ENCODE measurements around the gene WBP2. TPM values are rescaled to one million over a fixed set of nuclear protein-coding genes. Genes with fewer than 3 reads are reported as not detected.

Gene WBP2
- total and polyA plus RNA-seq, 2 donors: 17.3 to 96.9 TPM

DNA sequence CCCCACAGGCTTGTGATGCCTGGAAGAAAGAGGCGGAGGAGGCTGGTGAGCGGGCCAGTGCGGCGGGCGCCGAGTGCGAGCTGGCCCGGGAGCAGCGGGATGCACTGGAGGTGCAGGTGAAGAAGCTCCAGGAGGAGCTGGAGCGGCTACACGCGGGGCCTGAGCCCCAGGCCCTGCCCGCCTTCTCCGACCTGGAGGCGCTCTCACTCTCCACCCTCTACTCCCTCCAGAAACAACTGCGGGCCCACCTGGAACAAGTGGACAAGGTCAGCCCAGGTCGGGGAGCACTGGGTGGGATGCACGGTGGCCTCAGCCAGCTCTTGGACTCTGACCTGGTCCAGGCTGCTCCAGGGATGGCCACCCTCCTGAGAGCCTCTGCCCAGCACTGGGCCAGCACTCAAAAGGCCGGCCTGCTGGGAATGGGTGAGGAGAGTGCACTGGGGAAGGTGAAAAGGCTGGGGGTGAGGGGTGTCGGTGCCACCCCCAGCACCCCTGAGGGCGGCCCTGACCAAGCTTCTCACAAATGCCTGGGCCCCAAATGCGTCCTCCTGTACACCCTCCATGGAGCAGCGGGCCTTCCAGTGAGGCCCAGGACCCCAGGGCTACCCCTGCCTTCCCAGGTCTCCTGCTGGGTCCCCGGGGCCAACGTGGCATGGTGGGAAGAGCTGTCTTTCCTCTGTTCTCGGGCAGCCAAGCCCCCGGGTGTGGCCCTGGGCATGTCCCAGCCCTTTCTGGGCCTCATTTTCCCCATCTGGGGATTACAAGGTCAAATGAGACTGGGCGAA lies 31.7 kb downstream of the WBP2 start:
- peaks cover 0 to 9% of the 10 kb centered on the region in 2 donors for H3K9me3 ChIP-seq (ENCODE audit: control insufficient read depth in 2 of 2, insufficient read depth in 1 of 2, low read length in 1 of 2)
- H3K36me3 ChIP-seq (ENCODE audit: control insufficient read depth in 2 of 2, insufficient read depth in 2 of 2, low read length in 1 of 2): peaks cover 84 to 93% of the 10 kb centered on the region in 2 donors
- no peak overlapping the region for H3K4me3 ChIP-seq (ENCODE audit: low read length in 2 of 2)
- 93% methylated on average over 28 of the region's 28 CpGs for WGBS
- no peaks in the 10 kb centered on the region for H3K27me3 ChIP-seq (ENCODE audit: control insufficient read depth in 2 of 2, insufficient read depth in 1 of 2, low read length in 1 of 2)
- DNase-seq (ENCODE audit: low read depth in 6 of 9, low spot score in 9 of 9): no peak
- no peak overlapping the region for H3K27ac ChIP-seq (ENCODE audit: low read depth in 1 of 2, low read length in 1 of 2)
- H3K4me1 ChIP-seq (ENCODE audit: control insufficient read depth in 2 of 2, insufficient read depth in 2 of 2, low read length in 2 of 2): peaks cover 12 to 43% of the 10 kb centered on the region in 2 donors

DNA sequence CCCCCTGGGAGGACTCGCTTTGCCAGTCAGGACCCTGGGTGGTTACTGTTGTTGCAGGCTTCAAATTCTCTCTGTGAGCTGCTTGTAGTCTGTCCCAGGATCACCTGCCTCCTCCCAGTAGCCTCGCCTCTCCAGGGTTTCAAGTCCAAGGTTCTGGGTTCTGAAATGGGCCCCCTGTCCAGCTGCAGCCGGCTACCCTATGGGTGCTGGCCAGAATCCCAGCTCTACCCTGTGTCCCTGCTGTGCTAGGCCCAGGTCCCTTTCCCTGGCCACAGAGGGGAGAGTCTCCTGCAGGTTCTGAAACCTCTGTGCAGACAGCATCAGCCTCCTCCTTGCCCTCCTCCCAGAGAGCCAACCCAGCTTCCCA lies 32.4 kb downstream of the WBP2 start:
- no peak for DNase-seq (ENCODE audit: low read depth in 6 of 9, low spot score in 9 of 9)
- H3K9me3 ChIP-seq (ENCODE audit: control insufficient read depth in 2 of 2, insufficient read depth in 1 of 2, low read length in 1 of 2): peaks cover 0 to 9% of the 10 kb centered on the region in 2 donors
- over 99% methylated on average over 3 of the region's 3 CpGs for WGBS
- H3K27me3 ChIP-seq (ENCODE audit: control insufficient read depth in 2 of 2, insufficient read depth in 1 of 2, low read length in 1 of 2): no peaks in the 10 kb centered on the region
- H3K27ac ChIP-seq (ENCODE audit: low read depth in 1 of 2, low read length in 1 of 2): peak overlapping the region in 1 of 2 donors; percentile 65
- H3K36me3 ChIP-seq (ENCODE audit: control insufficient read depth in 2 of 2, insufficient read depth in 2 of 2, low read length in 1 of 2): peaks cover 85 to 92% of the 10 kb centered on the region in 2 donors
- no peak overlapping the region for H3K4me3 ChIP-seq (ENCODE audit: low read length in 2 of 2)
- H3K4me1 ChIP-seq (ENCODE audit: control insufficient read depth in 2 of 2, insufficient read depth in 2 of 2, low read length in 2 of 2): peaks cover 12 to 36% of the 10 kb centered on the region in 2 donors

DNA sequence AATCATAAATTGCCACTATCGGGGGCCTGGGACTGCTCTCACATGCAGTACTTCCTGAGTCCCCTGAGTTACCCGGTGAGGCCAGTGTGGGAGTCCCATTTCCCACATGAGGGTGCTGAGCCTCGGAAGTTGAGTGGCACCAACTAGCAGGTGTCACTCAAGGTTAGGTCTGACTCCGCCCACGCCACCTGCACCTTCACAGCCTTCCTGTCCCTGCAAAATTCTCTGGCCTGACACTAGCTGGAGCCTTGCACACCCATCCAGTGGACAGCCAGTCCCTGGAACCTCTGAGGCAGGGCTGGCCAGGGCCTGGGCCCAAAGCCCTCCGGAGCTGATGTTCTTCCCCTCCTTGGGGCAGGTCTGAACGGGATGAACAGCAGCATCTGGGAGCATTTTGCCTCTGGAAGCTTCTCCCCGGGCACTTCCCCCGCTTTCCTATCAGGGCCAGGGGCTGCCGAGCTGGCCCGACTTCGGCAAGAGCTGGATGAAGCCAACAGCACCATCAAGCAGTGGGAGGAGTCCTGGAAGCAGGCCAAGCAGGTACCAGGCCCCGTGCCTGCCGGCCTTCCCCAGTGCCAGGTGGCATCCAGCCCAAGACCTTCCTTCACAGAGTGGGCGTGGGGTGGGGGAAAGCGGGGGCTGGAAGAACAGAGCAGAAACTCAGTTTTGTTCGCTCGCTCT lies 32.9 kb downstream of the WBP2 start:
- peak in 5 of 9 donors; percentile 54 to 79 (median 64) for DNase-seq (ENCODE audit: low read depth in 6 of 9, low spot score in 9 of 9)
- Histone ChIP-seq H3K27ac (ENCODE audit: low read depth in 1 of 2, low read length in 1 of 2) (peak overlapping the region in 1 of 2 donors; percentile 65), H3K27me3 (ENCODE audit: control insufficient read depth in 2 of 2, insufficient read depth in 1 of 2, low read length in 1 of 2) (no peaks in the 10 kb centered on the region), H3K4me1 (ENCODE audit: control insufficient read depth in 2 of 2, insufficient read depth in 2 of 2, low read length in 2 of 2) (peaks cover 10 to 31% of the 10 kb centered on the region in 2 donors), H3K36me3 (ENCODE audit: control insufficient read depth in 2 of 2, insufficient read depth in 2 of 2, low read length in 1 of 2) (peaks cover 85 to 92% of the 10 kb centered on the region in 2 donors), H3K9me3 (ENCODE audit: control insufficient read depth in 2 of 2, insufficient read depth in 1 of 2, low read length in 1 of 2) (peaks cover 0 to 9% of the 10 kb centered on the region in 2 donors), H3K4me3 (ENCODE audit: low read length in 2 of 2) (no peak overlapping the region)
- WGBS: 73% methylated on average over 18 of the region's 18 CpGs

DNA sequence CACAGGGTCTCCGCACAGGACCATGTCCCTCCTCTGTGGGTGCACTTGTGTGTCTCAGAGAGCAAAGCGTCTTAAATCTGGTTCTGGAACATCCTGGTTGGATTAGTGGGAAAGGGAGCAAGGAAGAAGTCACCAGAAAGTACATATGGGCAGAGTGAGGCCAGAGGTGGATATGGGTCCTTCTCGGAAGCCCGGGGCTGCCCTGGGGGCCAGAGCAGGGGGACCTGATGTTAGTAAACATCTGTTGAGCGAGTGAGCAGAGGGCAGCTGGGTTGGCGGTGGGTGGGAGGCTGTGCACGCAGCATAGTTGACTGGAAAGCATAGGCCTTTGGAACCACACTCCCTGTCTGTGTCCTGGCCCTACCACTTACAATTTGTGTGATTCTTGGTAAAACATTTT lies 33.6 kb downstream of the WBP2 start:
- Histone ChIP-seq H3K4me3 (ENCODE audit: low read length in 2 of 2) (no peak overlapping the region), H3K27me3 (ENCODE audit: control insufficient read depth in 2 of 2, insufficient read depth in 1 of 2, low read length in 1 of 2) (no peaks in the 10 kb centered on the region), H3K9me3 (ENCODE audit: control insufficient read depth in 2 of 2, insufficient read depth in 1 of 2, low read length in 1 of 2) (peaks cover 0 to 9% of the 10 kb centered on the region in 2 donors), H3K27ac (ENCODE audit: low read depth in 1 of 2, low read length in 1 of 2) (peak overlapping the region; percentile 47 to 65), H3K4me1 (ENCODE audit: control insufficient read depth in 2 of 2, insufficient read depth in 2 of 2, low read length in 2 of 2) (peaks cover 9 to 24% of the 10 kb centered on the region in 2 donors), H3K36me3 (ENCODE audit: control insufficient read depth in 2 of 2, insufficient read depth in 2 of 2, low read length in 1 of 2) (peaks cover 88 to 92% of the 10 kb centered on the region in 2 donors)
- DNase-seq (ENCODE audit: low read depth in 6 of 9, low spot score in 9 of 9): no peak
- WGBS: 96% methylated on average over 7 of the region's 7 CpGs

DNA sequence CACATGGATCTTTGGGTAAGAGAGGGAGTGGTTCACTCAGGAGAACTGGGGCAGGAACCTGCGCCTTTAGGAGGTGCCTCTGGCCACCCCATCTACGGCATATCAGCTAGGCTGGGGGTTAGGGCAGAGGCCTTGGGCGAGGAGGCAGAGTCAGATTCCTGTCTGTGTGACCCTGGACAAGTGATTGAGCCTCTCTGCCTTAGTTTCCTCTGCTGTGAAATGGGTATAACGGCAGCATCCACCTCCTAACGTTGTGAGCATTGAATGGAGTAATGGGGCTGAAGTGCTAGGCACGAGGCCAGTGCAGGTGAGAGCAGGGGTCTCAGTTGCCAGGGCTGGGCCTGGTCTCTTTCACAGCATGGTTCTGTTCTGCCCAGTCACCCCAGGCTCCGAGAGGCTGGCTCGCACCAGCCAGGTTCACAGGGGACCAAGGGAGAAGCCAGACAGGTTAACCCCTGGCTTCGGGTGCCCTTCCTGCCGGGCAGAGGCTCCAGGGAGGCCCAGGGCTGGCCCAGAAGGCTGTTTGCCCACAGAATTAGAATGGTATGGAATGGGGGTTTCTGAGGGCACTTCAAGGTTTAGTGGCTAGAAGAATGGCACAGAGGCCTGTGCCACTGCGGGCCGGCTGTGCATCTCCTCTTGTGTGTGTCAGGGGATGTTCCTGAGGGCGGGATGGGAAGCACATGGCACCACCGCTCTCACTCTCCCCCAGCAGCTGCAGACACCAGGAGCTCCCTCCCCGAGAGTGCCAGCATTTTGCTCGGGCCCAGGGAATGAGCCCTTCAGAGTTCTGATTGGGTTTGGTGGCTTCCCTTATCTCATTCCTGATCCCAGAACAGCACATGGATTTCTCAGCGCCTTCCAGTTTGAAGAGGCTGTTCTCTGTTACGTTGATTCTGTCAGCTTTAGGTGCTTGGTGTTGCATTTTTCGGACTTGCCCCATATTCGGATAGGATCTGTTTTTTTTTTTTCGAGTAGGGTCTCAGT lies 34.7 kb downstream of the WBP2 start:
- Histone ChIP-seq H3K36me3 (ENCODE audit: control insufficient read depth in 2 of 2, insufficient read depth in 2 of 2, low read length in 1 of 2) (peaks cover 86 to 92% of the 10 kb centered on the region in 2 donors), H3K4me3 (ENCODE audit: low read length in 2 of 2) (no peak overlapping the region), H3K27me3 (ENCODE audit: control insufficient read depth in 2 of 2, insufficient read depth in 1 of 2, low read length in 1 of 2) (no peaks in the 10 kb centered on the region), H3K4me1 (ENCODE audit: control insufficient read depth in 2 of 2, insufficient read depth in 2 of 2, low read length in 2 of 2) (peaks cover 9 to 22% of the 10 kb centered on the region in 2 donors), H3K9me3 (ENCODE audit: control insufficient read depth in 2 of 2, insufficient read depth in 1 of 2, low read length in 1 of 2) (peaks cover 0 to 9% of the 10 kb centered on the region in 2 donors), H3K27ac (ENCODE audit: low read depth in 1 of 2, low read length in 1 of 2) (no peak overlapping the region)
- DNase-seq (ENCODE audit: low read depth in 6 of 9, low spot score in 9 of 9): no peak
- WGBS: 92% methylated on average over 21 of the region's 21 CpGs

DNA sequence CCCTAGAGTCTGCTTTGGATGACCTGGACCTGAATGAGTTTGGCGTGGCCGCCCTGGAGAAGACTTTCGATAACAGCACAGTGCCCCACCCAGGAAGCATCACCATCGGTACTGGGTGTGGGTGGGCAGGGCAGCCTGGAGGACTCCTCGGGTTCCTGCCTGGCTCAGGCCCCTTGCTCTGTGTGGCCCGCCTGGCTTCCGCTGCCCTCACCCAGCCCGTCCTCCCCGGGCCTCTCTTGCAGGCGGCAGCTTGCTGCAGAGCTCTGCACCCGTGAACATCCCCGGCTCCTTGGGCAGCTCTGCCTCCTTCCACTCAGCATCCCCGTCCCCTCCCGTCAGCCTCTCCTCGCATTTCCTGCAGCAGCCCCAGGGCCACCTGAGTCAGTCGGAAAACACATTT lies 35.5 kb downstream of the WBP2 start:
- no peak overlapping the region for H3K27ac ChIP-seq (ENCODE audit: low read depth in 1 of 2, low read length in 1 of 2)
- no peak overlapping the region for H3K4me3 ChIP-seq (ENCODE audit: low read length in 2 of 2)
- H3K27me3 ChIP-seq (ENCODE audit: control insufficient read depth in 2 of 2, insufficient read depth in 1 of 2, low read length in 1 of 2): no peaks in the 10 kb centered on the region
- peaks cover 90 to 94% of the 10 kb centered on the region in 2 donors for H3K36me3 ChIP-seq (ENCODE audit: control insufficient read depth in 2 of 2, insufficient read depth in 2 of 2, low read length in 1 of 2)
- peaks cover 9 to 22% of the 10 kb centered on the region in 2 donors for H3K4me1 ChIP-seq (ENCODE audit: control insufficient read depth in 2 of 2, insufficient read depth in 2 of 2, low read length in 2 of 2)
- DNase-seq (ENCODE audit: low read depth in 6 of 9, low spot score in 9 of 9): no peak
- peaks cover 0 to 9% of the 10 kb centered on the region in 2 donors for H3K9me3 ChIP-seq (ENCODE audit: control insufficient read depth in 2 of 2, insufficient read depth in 1 of 2, low read length in 1 of 2)
- 97% methylated on average over 16 of the region's 16 CpGs for WGBS

DNA sequence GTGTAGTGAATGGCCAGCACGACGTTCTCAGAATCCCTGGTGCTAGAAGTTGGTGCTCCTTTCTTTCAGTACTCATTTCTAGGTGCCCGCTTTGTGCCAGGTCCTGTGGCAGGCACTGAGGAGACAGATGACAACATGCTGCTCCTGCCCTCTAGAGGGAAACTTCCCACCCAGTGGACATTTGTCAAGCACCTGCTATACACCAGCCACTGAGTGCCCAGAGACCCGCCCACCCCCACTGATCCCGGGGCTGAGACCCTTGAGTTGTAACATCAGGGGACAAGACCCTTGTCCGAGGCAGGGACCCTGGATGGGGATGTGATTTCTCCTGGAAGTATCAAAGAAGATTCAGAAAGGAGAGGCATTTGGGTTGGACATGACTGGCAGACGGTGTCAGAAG lies 36.0 kb downstream of the WBP2 start:
- no peak for DNase-seq (ENCODE audit: low read depth in 6 of 9, low spot score in 9 of 9)
- no peaks in the 10 kb centered on the region for H3K27me3 ChIP-seq (ENCODE audit: control insufficient read depth in 2 of 2, insufficient read depth in 1 of 2, low read length in 1 of 2)
- 97% methylated on average over 7 of the region's 7 CpGs for WGBS
- peaks cover 9 to 22% of the 10 kb centered on the region in 2 donors for H3K4me1 ChIP-seq (ENCODE audit: control insufficient read depth in 2 of 2, insufficient read depth in 2 of 2, low read length in 2 of 2)
- no peak overlapping the region for H3K4me3 ChIP-seq (ENCODE audit: low read length in 2 of 2)
- H3K36me3 ChIP-seq (ENCODE audit: control insufficient read depth in 2 of 2, insufficient read depth in 2 of 2, low read length in 1 of 2): peaks cover 89 to 95% of the 10 kb centered on the region in 2 donors
- H3K9me3 ChIP-seq (ENCODE audit: control insufficient read depth in 2 of 2, insufficient read depth in 1 of 2, low read length in 1 of 2): peaks cover 0 to 9% of the 10 kb centered on the region in 2 donors
- no peak overlapping the region for H3K27ac ChIP-seq (ENCODE audit: low read depth in 1 of 2, low read length in 1 of 2)

DNA sequence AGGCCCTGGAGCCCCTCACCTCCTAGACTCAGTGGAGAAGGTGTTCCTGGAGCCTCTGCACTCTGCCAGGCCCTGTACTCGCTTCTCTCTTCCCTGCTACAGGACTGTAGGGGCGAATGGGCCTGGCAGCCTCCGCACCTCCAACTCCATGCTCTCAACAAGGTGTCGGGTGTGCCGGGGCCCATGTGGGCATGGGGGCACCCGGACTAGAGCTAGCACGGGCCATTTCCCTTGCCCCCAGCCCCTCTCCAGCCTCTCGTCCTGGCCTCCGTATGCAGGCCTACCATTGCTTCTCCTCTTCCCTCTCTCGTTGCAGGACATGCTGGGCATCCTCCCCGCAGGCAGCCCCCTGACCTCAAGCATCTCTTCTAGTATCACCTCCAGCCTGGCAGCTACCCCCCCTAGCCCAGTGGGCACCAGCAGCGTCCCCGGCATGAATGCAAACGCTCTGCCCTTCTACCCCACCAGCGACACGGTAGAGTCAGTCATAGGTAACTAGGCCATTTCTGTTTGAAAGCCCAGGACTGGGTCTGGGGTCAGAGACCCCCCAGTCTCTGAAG lies 36.7 kb downstream of the WBP2 start:
- Histone ChIP-seq H3K4me3 (ENCODE audit: low read length in 2 of 2) (no peak overlapping the region), H3K27ac (ENCODE audit: low read depth in 1 of 2, low read length in 1 of 2) (no peak overlapping the region), H3K9me3 (ENCODE audit: control insufficient read depth in 2 of 2, insufficient read depth in 1 of 2, low read length in 1 of 2) (peaks cover 0 to 9% of the 10 kb centered on the region in 2 donors), H3K4me1 (ENCODE audit: control insufficient read depth in 2 of 2, insufficient read depth in 2 of 2, low read length in 2 of 2) (peaks cover 9 to 22% of the 10 kb centered on the region in 2 donors), H3K36me3 (ENCODE audit: control insufficient read depth in 2 of 2, insufficient read depth in 2 of 2, low read length in 1 of 2) (peaks cover 87 to 95% of the 10 kb centered on the region in 2 donors), H3K27me3 (ENCODE audit: control insufficient read depth in 2 of 2, insufficient read depth in 1 of 2, low read length in 1 of 2) (no peaks in the 10 kb centered on the region)
- no peak for DNase-seq (ENCODE audit: low read depth in 6 of 9, low spot score in 9 of 9)
- WGBS: 98% methylated on average over 16 of the region's 16 CpGs
